HG02938 (cell line): ENCODE data around the gene AIMP1.
"Not testable (repeated sequence)": the region's sequence is repeated elsewhere in the genome, so short reads cannot be mapped to it uniquely, and the experiment has no call there.

Experiments used
- ATAC-seq: cut with Tn5 transposase; IDR thresholded peaks from one replicate; pipeline ENCODE4 v1.9.1; 2021; ENCODE audit warnings: mild to moderate bottlenecking, moderate library complexity; ENCODE audit not compliant: unreplicated experiment

AIMP1 gene

GRCh38 chr4:106347167-106347566 is 30.8 kb downstream of the AIMP1 start:
- ATAC-seq: no peak

- no peak for ATAC-seq
Measured at GRCh38 chr4:106351016-106351415, 34.7 kb downstream of the AIMP1 start.

GRCh38 chr4:106353786-106354185 is 37.4 kb downstream of the AIMP1 start:
- ATAC-seq: no peak

GRCh38 chr4:106355193-106355592 is 38.8 kb downstream of the AIMP1 start:
- no peak for ATAC-seq

- ATAC-seq: no peak
Measured at GRCh38 chr4:106358899-106359298, 42.5 kb downstream of the AIMP1 start.

- no peak for ATAC-seq
Measured at GRCh38 chr4:106362086-106362825, 45.9 kb downstream of the AIMP1 start.

- no peak for ATAC-seq
Measured at GRCh38 chr4:106364282-106364681, 47.9 kb downstream of the AIMP1 start.

- ATAC-seq: no peak
Measured at GRCh38 chr4:106365613-106366012, 49.3 kb downstream of the AIMP1 start.

GRCh38 chr4:106366026-106366425 is 49.7 kb downstream of the AIMP1 start:
- no peak for ATAC-seq

GRCh38 chr4:106367072-106367471 is 50.7 kb downstream of the AIMP1 start:
- no peak for ATAC-seq

GRCh38 chr4:106368678-106369077 is 52.3 kb downstream of the AIMP1 start, which contains the start of gene GIMD1:
Gene GIMD1 (minus strand): TSS chr4:106368778. CDS start chr4:106367435, 1,343 bp downstream.
- no peak for ATAC-seq

GRCh38 chr4:106369456-106370060 is 53.2 kb downstream of the AIMP1 start:
- ATAC-seq: peak; percentile 72

- no peak for ATAC-seq
Measured at GRCh38 chr4:106370214-106370613, 53.9 kb downstream of the AIMP1 start.

- no peak for ATAC-seq
Measured at GRCh38 chr4:106371161-106371560, 54.8 kb downstream of the AIMP1 start.

GRCh38 chr4:106373026-106373425 is 56.7 kb downstream of the AIMP1 start:
- no peak for ATAC-seq

- no peak for ATAC-seq
Measured at GRCh38 chr4:106380179-106380578, 63.8 kb downstream of the AIMP1 start.

- no peak for ATAC-seq
Measured at GRCh38 chr4:106384878-106385277, 68.5 kb downstream of the AIMP1 start.

GRCh38 chr4:106385853-106386393 is 69.6 kb downstream of the AIMP1 start:
- no peak for ATAC-seq

- no peak for ATAC-seq
Measured at GRCh38 chr4:106395582-106395981, 79.2 kb downstream of the AIMP1 start.

- not testable (repeated sequence) for ATAC-seq
Measured at GRCh38 chr4:106398898-106399297, 82.5 kb downstream of the AIMP1 start.
